ENCODE data around the gene PPY. TPM values are rescaled to one million over a fixed set of nuclear protein-coding genes. Genes with fewer than 3 reads are reported as not detected.
"Not testable (repeated sequence)": the region's sequence is repeated elsewhere in the genome, so short reads cannot be mapped to it uniquely, and the experiment has no call there.

PPY gene, protein sequence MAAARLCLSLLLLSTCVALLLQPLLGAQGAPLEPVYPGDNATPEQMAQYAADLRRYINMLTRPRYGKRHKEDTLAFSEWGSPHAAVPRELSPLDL
- polyA plus RNA-seq: 10 to 100 TPM in 1 of 3 donors, not detected in 2; 89.3 TPM

GRCh38 chr17:43942051-43942685 is at the start of gene PPY:
Gene PPY (minus strand): TSS chr17:43942476. CDS start chr17:43941654, 822 bp downstream.
- no peak within 1 kb of the TSS for H3K27ac ChIP-seq (ENCODE audit: low read depth, low read length)
- WGBS, 3 donors: 87 to 91% (median 88%) methylated on average over 17 of the region's 17 CpGs

- 64 to 85% (median 84%) methylated on average over 9 of the region's 9 CpGs for WGBS, 3 donors
Measured at GRCh38 chr17:43988301-43988700, 46.0 kb upstream of the PPY start.

GRCh38 chr17:43987131-43988021 is 45.1 kb upstream of the PPY start:
- no peak overlapping the region for H3K27ac ChIP-seq (ENCODE audit: low read depth, low read length)
- WGBS, 3 donors: 61 to 68% (median 67%) methylated on average over 12 of the region's 12 CpGs

More at GRCh38 chr17:43988301-43988700, 46.0 kb upstream of the PPY start:
- H3K27ac ChIP-seq (ENCODE audit: low read depth, low read length): no peak overlapping the region

GRCh38 chr17:43986225-43986981 is 44.1 kb upstream of the PPY start:
- H3K27ac ChIP-seq (ENCODE audit: low read depth, low read length): no peak overlapping the region
- 86 to 90% (median 88%) methylated on average over 7 of the region's 7 CpGs for WGBS, 3 donors

DNA sequence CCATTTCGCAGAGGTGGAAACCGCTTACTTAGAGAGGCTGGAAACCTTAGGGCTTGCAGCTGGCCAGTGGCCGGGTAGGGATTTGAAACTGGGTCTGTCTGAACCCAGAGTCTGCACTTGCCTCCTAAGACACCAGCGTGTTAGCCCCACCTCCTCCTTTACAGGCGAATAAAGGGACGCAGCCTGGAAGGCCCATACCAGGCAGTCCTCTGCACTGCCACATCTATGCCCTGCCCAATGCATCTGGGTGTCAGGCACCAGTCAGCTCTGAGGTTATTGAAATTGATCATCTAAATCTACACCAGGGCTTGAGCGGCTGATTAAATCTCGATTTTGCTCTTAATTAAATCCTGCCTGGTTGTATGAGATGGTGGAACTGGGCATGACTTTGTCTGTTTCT is 42.2 kb upstream of the PPY start:
- WGBS, 3 donors: 84 to 85% (median 85%) methylated on average over 8 of the region's 8 CpGs
- H3K27ac ChIP-seq (ENCODE audit: low read depth, low read length): no peak overlapping the region

- H3K27ac ChIP-seq (ENCODE audit: low read depth, low read length): no peak overlapping the region
- WGBS, 3 donors: 1 to 4% (median 2%) methylated on average over 63 to 78 of the region's 78 CpGs
Measured at GRCh38 chr17:43983515-43984411, 41.5 kb upstream of the PPY start.

- H3K27ac ChIP-seq (ENCODE audit: low read depth, low read length): no peak overlapping the region
- WGBS, 3 donors: 15 to 28% (median 22%) methylated on average over 5 of the region's 5 CpGs
Measured at GRCh38 chr17:43983196-43983514, 40.9 kb upstream of the PPY start.

GRCh38 chr17:43982171-43982570 is 39.9 kb upstream of the PPY start:
- 73 to 80% (median 79%) methylated on average over 2 of the region's 2 CpGs for WGBS, 3 donors
- H3K27ac ChIP-seq (ENCODE audit: low read depth, low read length): no peak overlapping the region

DNA sequence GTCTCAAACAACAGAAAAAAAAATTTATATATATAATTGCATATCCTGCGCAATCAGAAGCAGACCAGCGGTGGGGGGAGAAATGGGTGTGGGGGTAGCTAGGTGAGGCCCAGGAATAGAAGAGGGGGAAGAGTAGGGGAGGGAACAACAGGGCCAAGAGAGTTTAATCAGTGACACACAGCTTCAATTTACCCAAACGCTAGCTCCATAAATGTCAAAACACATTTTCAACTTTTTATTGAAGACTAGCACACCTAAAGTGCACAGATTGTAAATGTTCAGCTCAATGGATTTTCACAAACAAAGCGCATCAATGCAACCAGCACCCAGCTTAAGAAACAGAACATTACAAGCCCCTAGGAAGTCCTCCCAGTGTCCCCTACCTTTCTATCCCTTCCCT is 37.4 kb upstream of the PPY start:
- 71 to 86% (median 81%) methylated on average over 4 of the region's 4 CpGs for WGBS, 3 donors
- no peak overlapping the region for H3K27ac ChIP-seq (ENCODE audit: low read depth, low read length)

- 78 to 79% (median 78%) methylated on average over 7 of the region's 7 CpGs for WGBS, 3 donors
- H3K27ac ChIP-seq (ENCODE audit: low read depth, low read length): no peak overlapping the region
Measured at GRCh38 chr17:43979011-43979410, 36.7 kb upstream of the PPY start.

DNA sequence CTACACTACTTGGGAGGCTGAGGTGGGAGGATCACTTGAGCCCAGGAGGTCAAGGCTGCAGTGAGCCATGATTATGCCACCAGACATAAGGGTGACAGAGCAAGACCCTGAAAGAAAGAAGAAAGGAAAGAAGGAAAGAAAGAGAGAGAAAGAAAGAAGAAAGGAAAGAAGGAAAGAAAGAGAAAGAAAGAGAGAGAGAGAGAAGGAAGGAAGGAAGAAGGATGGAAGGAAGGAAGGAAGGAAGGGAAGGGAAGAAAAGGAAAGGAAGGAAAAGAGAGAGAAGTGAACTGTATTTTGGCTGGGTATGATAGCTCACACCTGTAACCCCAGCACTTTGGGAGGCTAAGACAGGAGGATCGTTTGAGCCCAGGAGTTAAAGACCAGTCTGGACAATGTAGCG is 35.8 kb upstream of the PPY start:
- H3K27ac ChIP-seq (ENCODE audit: low read depth, low read length): no peak overlapping the region
- WGBS, 3 donors: 63 to 77% (median 70%) methylated on average over 2 of the region's 2 CpGs

GRCh38 chr17:43976963-43977837 is 34.9 kb upstream of the PPY start:
- H3K27ac ChIP-seq (ENCODE audit: low read depth, low read length): no peak overlapping the region
- 53 to 75% (median 72%) methylated on average over 9 of the region's 9 CpGs for WGBS, 3 donors

DNA sequence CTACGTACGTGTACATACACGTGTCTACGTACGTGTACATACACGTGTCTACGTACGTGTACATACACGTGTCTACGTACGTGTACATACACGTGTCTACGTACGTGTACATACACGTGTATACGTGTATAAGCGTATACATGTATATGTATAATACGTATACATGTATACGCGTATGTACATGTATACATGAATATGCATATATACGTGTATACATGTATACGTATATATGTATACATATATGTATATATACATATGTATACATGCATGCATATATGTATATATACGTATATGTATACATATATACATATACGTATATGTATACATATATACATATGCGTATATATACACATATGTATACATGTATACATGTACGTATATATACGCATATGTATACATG is 33.6 kb upstream of the PPY start:
- H3K27ac ChIP-seq (ENCODE audit: low read depth, low read length): no peak overlapping the region
- 79 to 91% (median 88%) methylated on average over 13 to 21 of the region's 27 CpGs for WGBS, 3 donors

DNA sequence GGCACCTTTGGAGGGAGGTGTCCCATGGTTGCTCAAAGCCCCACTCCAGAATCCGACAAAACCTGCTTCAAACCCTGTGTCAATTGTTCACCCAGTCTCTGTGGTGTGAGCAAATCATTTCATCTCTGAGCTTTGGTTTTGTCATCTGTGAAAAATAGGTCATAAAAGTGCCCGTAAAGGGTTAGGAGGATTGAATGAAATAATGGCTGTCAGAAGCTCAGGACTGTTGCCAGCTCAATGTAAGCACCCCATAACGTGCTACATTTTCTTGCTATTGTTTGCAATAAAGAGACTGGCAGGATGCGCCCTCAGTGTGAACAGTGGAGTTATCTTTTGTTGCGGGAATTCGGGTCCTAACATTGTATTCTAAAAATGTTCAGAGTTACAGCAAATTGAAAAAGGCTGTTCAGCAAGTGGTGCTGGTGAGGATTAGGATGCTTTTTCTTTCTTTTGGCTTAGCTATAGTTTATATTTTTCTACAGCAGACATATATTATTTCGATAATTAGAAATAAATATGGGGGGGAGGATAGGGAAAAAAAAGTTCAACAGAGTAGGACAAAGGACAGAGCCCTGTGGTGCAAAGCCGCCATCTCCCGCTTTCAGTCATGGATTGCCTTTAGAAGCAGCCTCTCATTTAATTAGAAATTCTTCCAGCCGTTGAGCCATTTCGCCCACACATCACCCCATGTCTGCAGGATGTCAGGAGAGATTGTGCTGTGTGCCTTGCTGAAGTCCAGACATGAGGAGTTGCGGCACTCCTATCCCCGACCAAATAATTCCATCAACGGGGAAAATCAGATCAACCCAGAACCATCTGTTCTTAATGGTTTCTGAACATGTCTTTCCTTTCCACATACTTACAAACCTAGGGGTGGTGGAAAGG is 32.3 kb upstream of the PPY start:
- WGBS, 3 donors: 60 to 71% (median 61%) methylated on average over 14 of the region's 14 CpGs
- H3K27ac ChIP-seq (ENCODE audit: low read depth, low read length): no peak overlapping the region

DNA sequence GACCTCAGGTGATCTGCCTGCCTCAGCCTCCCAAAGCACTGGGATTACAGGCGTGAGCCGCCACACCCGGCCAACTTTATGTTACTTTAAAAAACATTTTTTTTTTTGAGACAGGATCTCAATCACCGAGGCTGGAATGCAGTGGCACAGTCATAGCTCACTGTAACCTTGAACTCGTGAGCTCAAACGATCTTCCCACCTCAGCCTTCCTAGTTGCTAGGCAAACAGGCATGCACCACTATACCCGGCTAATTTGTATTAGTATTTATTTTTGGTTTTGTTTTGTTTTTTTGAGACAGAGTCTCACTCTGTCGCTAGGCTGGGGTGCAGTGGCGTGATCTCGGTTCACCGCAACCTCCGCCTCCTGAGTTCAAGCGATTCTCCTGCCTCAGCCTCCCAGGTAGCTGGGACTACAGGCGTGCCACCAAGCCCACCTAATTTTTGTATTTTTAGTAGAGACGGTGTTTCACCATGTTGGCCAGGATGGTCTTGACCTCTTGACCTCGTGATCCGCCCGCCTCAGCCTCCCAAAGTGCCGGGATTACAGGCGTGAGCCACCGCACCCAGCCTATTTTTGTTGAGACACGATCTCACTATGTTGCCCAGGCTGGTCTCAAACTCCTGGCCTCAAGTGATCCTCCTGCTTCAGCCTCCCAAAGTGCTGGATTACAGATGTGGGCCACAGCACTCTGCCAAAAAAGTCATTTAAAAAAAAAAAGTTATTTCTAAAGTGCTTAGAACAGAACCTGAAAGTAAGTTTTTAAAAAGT is 30.4 kb upstream of the PPY start:
- H3K27ac ChIP-seq (ENCODE audit: low read depth, low read length): not testable (repeated sequence)
- 80 to 90% (median 90%) methylated on average over 22 of the region's 22 CpGs for WGBS, 3 donors

- not testable (repeated sequence) for H3K27ac ChIP-seq (ENCODE audit: low read depth, low read length)
- WGBS, 3 donors: 37 to 61% (median 55%) methylated on average over 2 of the region's 2 CpGs
Measured at GRCh38 chr17:43971436-43971835, 29.2 kb upstream of the PPY start.

Measured in adipose tissue (tissue), 3 donors.